RKO (cell line): ENCODE results near the gene COPA.
A peak's percentile ranks its signal among the peaks of the same experiment; 100 is the strongest.
"Not testable (repeated sequence)": the region's sequence is repeated elsewhere in the genome, so short reads cannot be mapped to it uniquely, and the experiment has no call there.

Source experiments
- DNase-seq: peaks from one replicate; pipeline ENCODE4 v3.0.0-alpha.2; 2016; ENCODE audit warnings: low spot score

Gene COPA

GRCh38 chr1:160342953-160343869 lies at the start of gene COPA, which contains the start of gene NCSTN:
Gene COPA (minus strand): TSS chr1:160343250. CDS start chr1:160343170, 80 bp downstream.
Gene NCSTN (plus strand): TSS chr1:160343383. CDS start chr1:160343397, 14 bp downstream.
- peak; percentile 94 for DNase-seq

DNA sequence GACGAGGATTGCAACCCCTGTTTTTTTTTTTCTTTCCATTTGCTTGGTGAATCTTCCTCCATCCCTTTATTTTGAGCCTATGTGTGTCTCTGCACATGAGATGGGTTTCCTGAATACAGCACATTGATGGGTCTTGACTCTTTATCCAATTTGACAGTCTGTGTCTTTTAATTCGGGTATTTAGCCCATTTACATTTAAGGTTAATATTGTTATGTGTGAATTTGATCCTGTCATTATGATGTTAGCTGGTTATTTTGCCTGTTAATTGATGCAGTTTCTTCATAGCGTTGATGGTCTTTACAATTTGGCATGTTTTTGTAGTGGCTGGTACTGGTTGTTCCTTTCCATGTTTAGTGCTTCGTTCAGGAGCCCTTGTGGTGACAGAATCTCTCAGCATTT lies 45.4 kb upstream of the COPA start:
- DNase-seq: not testable (repeated sequence)

DNA sequence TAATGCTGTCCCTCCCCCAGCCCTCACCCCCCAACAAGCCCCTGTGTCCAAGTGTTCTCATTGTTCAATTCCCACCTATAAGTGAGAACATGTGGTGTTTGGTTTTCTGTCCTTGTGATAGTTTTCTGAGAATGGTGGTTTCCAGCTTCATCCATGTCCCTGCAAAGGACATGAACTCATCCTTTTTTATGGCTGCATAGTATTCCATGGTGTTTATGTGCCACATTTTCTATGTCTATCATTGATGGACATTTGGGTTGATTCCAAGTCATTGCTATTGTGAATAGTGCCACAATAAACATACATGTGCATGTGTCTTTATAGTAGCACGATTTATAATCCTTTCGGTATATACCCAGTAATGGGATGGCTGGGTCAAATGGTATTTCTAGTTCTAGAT lies 41.8 kb upstream of the COPA start:
- not testable (repeated sequence) for DNase-seq

- no peak for DNase-seq
These were observed 34.6 kb upstream of the COPA start for GRCh38 chr1:160377585-160378206.

DNA sequence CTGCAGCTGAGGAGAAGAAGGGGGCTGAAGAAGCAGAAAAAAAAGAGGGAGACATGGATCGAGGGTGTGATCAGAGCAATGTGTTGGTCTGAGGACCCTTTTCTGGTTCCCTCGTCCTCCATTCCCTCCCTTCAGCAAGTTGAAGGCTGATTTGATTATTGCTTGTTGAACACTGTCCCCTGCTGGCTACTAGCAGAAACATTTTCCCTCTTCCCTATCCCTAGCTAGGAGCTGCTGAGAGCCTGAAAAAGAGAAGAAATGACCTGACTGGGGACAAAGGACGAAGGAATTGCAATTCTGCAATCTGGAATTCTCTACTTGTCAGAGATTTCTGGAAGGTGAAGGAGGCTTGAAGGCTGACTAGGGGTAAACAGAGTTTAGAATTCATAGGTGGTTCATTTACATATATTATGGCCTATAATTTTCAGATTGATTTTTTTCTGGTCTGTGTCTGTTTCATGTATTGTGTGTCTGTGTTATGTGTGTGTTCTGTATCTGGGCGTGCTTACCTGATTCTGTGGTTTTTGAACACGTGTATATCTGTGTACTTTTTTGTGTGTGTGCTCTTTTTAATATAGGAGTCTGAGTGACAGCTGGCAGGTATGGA lies 33.6 kb upstream of the COPA start:
- peak; percentile 72 for DNase-seq

DNA sequence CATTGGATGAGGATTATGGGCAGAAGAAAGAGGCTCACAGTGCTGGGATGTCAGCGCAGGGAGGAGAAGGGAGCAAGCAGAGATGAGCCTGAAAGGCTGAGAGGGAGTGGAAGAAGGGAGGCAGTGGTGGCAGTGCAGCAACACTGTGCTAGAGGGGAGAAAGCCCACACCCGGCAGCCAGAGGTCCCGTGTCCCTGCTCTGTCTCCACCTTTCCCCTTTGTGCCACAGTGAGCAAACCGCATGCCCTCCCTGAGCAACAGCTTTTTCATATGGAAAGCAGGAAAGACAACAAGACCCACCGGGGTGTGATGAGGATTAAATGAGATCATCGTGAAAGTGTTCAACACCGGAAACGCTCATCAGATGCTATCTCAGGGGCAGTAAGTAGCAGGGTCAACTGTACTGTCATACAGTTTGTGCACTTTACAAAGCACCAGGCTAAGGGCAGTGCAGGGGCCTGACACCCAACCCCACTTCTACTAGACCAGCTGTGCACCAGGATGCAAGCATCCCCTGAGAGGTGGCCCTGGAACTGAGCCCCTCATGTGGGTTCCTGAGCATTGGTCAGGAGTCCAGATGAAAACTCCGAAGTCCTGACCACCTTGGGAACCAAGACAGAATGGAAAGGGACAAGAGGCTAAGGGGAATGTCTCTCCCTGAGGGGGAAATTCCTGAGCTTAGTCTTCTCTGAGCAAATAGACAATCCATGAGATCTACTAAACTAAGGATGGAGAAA lies 32.9 kb upstream of the COPA start:
- peak; percentile 9 for DNase-seq

DNA sequence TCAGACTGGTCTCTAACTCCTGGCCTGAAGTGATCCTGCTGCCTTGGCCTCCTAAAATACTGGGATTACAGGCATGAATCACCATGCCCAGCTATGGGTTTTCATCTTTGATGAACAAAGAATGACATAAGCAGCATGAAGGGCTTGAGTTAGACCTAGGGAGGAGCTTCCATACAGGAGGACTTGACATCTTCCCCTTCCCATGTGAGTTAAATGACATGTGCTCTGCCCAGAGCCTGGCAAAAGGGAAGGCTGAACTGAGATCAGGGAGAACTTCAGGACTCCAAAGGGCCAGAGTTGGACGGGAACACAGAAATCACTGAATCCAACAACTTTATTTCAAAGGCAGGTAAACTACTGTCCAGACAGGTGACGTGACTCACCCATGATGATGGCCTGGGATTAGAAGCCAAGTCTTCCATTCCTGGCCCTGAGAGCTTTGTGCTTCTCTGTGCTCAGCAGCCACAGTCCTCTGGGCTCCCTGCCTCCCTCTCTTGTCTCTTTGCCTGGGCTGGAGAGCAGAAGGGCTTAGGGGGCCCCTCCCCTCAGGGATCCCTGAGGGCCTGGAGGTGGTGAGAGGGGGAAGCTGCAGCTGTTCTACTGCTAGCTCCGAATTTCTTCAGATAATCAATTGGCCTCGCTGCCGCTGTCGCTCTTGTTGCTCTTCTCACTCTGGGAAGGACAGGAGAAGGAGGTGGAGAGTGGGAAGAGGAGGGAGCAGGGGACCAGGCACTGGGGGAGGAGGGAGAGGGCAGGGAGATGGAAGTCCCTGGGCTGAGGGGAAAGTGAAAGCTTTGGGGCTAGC lies 31.5 kb upstream of the COPA start:
- DNase-seq: no peak

DNA sequence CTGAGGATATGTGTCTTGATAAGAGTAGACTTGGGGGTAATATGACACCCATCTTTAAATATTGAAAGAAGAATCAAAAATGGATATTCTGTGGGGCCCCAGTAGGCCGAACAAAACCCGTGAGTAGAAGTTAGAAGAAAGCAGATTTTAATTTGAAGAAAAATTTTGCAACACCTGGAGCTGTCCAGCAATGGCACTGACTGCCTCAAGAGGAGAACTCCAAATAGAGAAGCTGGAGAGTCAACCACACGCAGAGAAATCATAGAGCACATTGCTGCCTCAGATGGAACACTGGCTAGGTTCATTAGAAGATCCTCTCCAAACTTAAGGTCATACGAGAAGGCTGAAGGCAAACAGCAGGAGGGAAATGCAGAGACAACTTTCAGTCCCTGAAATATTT lies 30.6 kb upstream of the COPA start:
- no peak for DNase-seq

DNA sequence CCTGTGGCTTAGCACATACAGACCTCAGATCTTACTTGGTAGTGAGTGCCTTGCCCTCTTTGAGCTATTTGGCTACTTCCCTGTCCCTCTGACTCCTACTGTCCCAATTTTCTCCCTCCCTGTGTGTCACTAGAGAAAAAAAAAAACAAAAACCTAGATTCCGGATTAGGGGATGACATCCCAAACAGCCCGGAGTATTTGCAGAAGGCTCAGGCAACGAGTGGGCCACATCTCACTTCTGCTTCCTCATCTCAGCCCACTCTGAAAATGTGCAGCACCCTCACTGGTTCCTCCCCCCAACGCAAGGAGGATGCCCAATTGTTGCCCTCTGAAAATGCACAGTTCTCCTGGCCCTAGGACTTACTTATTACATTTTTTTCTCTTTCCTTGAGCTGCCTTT lies 28.7 kb upstream of the COPA start:
- no peak for DNase-seq

DNA sequence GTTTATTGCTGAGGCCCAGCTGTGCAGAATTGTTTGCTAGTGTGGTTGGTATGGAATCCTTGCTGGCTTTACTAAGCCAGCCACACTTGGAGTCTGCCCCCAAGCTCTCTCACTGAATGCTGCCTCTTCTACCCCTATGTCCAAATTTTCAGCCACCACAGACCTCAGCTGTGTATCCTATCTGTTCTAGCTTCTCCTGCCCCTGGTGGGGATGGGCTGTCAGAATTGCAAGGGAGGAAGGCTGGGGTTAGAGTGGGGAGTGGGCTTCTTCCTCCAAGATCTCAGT lies 28.2 kb upstream of the COPA start:
- no peak for DNase-seq

GRCh38 chr1:160370561-160371345 lies 27.7 kb upstream of the COPA start:
- DNase-seq: no peak

GRCh38 chr1:160369087-160369486 lies 26.0 kb upstream of the COPA start:
- DNase-seq: no peak

DNA sequence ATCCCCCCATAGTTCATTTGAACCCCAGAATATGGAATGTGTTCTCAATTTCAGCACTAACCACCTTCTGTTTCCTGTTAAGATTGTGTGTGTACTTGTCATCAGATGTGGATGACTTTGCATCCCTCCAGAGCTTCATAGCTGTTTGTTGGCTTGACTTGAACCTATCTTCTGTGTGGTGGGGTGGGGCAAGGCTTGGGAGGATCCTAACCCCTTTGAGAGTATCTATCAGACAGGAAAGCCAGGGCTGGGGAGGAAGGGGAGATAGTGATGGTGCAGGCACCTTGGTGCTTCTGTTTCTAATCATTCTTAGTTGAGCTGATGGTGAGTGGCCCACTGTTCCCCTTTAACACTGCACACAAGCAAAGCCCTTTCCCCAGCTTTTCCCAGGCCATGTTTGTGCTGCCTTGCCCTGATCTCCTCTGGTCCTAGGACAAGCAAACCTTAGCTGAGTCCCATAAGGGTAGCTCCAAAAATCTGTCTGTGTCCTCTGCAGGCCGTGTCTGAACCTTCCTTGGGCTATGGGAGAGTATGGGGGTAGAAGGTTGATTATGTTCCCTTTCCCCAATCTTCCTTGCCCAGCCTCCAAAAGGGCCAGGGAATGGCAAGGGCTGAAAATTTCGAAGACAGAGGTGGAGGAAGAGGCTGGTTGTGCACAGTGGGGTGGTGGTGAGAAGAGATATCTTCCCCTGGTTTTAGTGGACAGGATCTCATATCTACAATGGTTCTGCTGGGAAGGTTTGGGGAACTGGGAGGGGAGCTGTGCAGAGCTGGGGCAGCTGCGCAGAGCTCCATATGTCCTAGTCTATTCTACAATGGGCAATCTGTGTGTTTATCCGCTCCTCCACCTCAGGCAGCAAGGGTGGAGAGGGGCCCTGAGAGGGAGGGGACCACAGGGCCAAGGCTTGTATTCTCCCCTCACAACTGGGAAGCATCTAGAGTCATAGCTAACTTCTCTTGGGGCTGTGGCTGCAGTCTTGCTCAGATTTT lies 25.2 kb upstream of the COPA start:
- no peak for DNase-seq

DNA sequence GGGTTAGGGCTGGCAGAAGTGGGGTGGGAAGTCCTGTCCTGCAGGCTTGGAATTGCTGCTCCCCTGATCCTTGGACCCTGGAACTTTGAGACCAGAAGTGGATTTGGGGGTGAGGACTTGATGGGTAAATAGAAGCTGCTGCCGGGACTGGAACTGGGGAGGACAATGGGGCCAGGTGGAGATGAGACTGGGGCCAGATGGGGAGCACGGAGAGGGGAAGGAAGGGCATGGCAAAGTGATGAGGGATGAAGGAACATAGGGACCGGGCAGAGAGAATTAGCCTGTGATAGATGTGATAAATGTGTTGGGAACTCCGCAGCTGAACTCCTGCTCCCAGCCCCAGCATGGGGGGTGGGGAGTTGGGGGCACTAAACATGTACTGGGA lies 24.5 kb upstream of the COPA start:
- no peak for DNase-seq

GRCh38 chr1:160366731-160367515 lies 23.9 kb upstream of the COPA start, which contains the start of gene NHLH1:
Gene NHLH1 (plus strand): TSS chr1:160367071. CDS start chr1:160370732, 3,661 bp downstream.
- DNase-seq: no peak

DNA sequence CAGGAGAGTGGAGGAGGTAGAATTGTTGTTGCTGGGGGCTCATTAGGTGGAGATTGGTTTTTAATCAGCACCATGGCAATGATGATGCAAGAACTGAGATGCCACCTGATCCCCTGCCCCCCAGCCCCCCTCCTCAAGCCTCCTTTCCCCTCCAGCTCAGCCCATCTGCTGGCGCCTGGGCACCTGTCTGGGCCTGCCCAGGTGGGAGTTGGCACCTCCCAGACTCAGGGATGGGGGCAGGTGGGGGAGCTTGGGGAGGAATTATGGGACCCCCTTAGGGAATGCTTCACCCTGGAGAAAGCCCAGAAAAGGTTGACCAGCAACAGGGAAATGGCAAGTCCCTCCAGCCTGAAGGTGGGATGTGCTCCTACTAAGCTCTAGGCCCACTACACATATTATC lies 22.3 kb upstream of the COPA start:
- no peak for DNase-seq

GRCh38 chr1:160363951-160364735 lies 21.1 kb upstream of the COPA start:
- DNase-seq: no peak

- no peak for DNase-seq
These were observed 20.0 kb upstream of the COPA start for GRCh38 chr1:160363010-160363409.
